ENCODE data around the gene CDK17. TPM values are rescaled to one million over a fixed set of nuclear protein-coding genes. Genes with fewer than 3 reads are reported as not detected.

The CDK17 gene
- total and polyA plus RNA-seq, 4 donors: 13.7 to 130 (median 29.1) TPM

DNA sequence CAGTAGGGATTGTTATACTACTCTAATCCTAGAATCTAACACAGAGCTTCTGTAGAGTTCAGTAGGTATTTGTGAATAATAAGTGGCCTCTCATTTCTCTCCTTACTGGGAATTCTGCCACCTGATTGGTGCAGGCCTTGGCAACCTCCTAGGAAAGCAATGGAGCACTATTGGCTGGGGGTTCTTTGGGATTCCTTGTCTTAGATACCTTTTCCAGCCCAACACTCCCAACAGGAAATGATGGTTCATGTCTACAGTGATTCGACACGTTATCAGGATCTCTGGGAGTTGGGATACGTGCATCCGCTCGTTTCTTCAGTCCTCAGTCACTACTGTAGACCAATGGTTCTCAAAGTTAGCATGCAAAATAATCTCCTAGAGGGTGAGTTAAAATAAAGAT, 138.7 kb downstream of the CDK17 start:
- H3K36me3 ChIP-seq (ENCODE audit: control insufficient read depth in 4 of 4, insufficient read depth in 4 of 4, low read length in 4 of 4): peaks cover 11 to 18% (median 16%) of the 10 kb centered on the region in 4 donors
- no peak overlapping the region for H3K27ac ChIP-seq (ENCODE audit: low read depth in 1 of 2, low read length in 1 of 2)

DNA sequence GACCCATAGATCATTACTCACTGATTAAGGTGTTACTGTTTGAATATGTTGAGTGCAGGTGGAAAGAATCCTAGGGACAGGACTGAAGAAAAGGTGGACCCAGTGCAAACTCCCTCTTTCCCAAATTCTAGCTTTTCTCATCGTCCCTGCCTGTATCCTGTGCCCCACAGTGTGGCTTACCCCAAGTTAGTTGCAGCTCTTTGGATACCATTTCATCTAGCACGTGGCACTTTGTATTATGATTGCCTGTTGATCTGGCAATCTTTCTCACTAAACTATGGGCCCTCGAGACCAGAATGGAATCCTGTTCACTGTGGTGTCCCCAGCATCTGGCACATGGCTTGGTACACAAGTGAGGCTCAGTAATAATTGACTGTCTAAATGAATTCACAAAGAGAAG, 139.6 kb downstream of the CDK17 start:
- H3K36me3 ChIP-seq (ENCODE audit: control insufficient read depth in 4 of 4, insufficient read depth in 4 of 4, low read length in 4 of 4): peaks cover 11 to 18% (median 16%) of the 10 kb centered on the region in 4 donors
- TF ChIP-seq, protein P1, sequence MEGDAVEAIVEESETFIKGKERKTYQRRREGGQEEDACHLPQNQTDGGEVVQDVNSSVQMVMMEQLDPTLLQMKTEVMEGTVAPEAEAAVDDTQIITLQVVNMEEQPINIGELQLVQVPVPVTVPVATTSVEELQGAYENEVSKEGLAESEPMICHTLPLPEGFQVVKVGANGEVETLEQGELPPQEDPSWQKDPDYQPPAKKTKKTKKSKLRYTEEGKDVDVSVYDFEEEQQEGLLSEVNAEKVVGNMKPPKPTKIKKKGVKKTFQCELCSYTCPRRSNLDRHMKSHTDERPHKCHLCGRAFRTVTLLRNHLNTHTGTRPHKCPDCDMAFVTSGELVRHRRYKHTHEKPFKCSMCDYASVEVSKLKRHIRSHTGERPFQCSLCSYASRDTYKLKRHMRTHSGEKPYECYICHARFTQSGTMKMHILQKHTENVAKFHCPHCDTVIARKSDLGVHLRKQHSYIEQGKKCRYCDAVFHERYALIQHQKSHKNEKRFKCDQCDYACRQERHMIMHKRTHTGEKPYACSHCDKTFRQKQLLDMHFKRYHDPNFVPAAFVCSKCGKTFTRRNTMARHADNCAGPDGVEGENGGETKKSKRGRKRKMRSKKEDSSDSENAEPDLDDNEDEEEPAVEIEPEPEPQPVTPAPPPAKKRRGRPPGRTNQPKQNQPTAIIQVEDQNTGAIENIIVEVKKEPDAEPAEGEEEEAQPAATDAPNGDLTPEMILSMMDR (IDR thresholded peaks at IDR 0.05; ENCODE audit: control extremely low read depth, extremely low read depth): no peak
- 91 to 93% methylated on average over 3 of the region's 3 CpGs for WGBS, 2 donors
- H3K27me3 ChIP-seq (ENCODE audit: control insufficient read depth in 3 of 3, insufficient read depth in 3 of 3, low read length in 2 of 3): no peaks in the 10 kb centered on the region
- no peaks in the 10 kb centered on the region for H3K9me3 ChIP-seq (ENCODE audit: control insufficient read depth in 4 of 4, insufficient read depth in 3 of 4, low read length in 3 of 4)
- H3K9ac ChIP-seq (ENCODE audit: insufficient read depth in 1 of 2, low read length in 2 of 2): no peak overlapping the region
- no peak overlapping the region for H3K27ac ChIP-seq (ENCODE audit: low read depth in 1 of 2, low read length in 1 of 2)
- ATAC-seq (ENCODE audit: insufficient read depth, low FRiP score): no peak
- peaks cover 3 to 23% (median 6%) of the 10 kb centered on the region in 5 donors for H3K4me1 ChIP-seq (ENCODE audit: control insufficient read depth in 5 of 5, insufficient read depth in 5 of 5, low read length in 5 of 5)
- no peak for DNase-seq
- no peak overlapping the region for H3K4me3 ChIP-seq

More for the DNA sequence above, 138.7 kb downstream of the CDK17 start:
- Histone ChIP-seq H3K4me1 (ENCODE audit: control insufficient read depth in 5 of 5, insufficient read depth in 5 of 5, low read length in 5 of 5) (peaks cover 1 to 23% (median 6%) of the 10 kb centered on the region in 5 donors), H3K9me3 (ENCODE audit: control insufficient read depth in 4 of 4, insufficient read depth in 3 of 4, low read length in 3 of 4) (no peaks in the 10 kb centered on the region), H3K27me3 (ENCODE audit: control insufficient read depth in 3 of 3, insufficient read depth in 3 of 3, low read length in 2 of 3) (no peaks in the 10 kb centered on the region), H3K9ac (ENCODE audit: insufficient read depth in 1 of 2, low read length in 2 of 2) (no peak overlapping the region), H3K4me3 (no peak overlapping the region)
- DNase-seq (no peak), ATAC-seq (ENCODE audit: insufficient read depth, low FRiP score) (no peak)
- 87 to 93% methylated on average over 5 of the region's 5 CpGs for WGBS, 2 donors
- TF ChIP-seq, protein P1 (IDR thresholded peaks at IDR 0.05; ENCODE audit: control extremely low read depth, extremely low read depth): no peak

DNA sequence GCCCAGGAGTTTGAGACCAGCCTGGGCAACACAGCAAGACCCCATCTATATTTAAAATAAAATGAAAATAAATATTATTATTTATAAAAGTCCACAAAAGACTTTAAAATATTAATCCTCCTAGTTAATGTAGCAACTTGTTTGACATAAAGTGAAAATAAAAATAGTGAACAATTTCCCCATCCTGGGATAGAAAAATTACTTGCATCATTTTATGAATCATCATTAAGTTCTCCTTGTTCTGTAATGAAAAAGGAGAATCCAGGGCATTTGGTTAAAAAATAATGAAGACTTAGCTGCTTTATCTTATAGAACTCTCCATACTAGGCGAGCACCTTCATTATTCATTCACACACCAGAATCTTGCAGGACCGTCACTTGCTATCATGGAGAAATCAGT, 140.0 kb downstream of the CDK17 start:
- Histone ChIP-seq H3K9ac (ENCODE audit: insufficient read depth in 1 of 2, low read length in 2 of 2) (no peak overlapping the region), H3K36me3 (ENCODE audit: control insufficient read depth in 4 of 4, insufficient read depth in 4 of 4, low read length in 4 of 4) (peaks cover 11 to 18% (median 16%) of the 10 kb centered on the region in 4 donors), H3K27me3 (ENCODE audit: control insufficient read depth in 3 of 3, insufficient read depth in 3 of 3, low read length in 2 of 3) (no peaks in the 10 kb centered on the region), H3K4me1 (ENCODE audit: control insufficient read depth in 5 of 5, insufficient read depth in 5 of 5, low read length in 5 of 5) (peaks cover 3 to 23% (median 6%) of the 10 kb centered on the region in 5 donors), H3K27ac (ENCODE audit: low read depth in 1 of 2, low read length in 1 of 2) (no peak overlapping the region), H3K9me3 (ENCODE audit: control insufficient read depth in 4 of 4, insufficient read depth in 3 of 4, low read length in 3 of 4) (no peaks in the 10 kb centered on the region), H3K4me3 (no peak overlapping the region)
- ATAC-seq (ENCODE audit: insufficient read depth, low FRiP score) (no peak), DNase-seq (no peak)
- WGBS, 2 donors: 88 to 91% methylated on average over 2 of the region's 2 CpGs
- TF ChIP-seq, protein P1 (IDR thresholded peaks at IDR 0.05; ENCODE audit: control extremely low read depth, extremely low read depth): no peak

Measured in lung (tissue), 12 donors.